Nephron (organoid): ENCODE results near the gene OR10H2.

Experiments used
- H3K27ac Mint-ChIP-seq, 3 experiments: 2 replicates each; pipeline ENCODE4 v1.8.0; 2020; ENCODE audit warnings: mixed read lengths in 3 of 3, mild to moderate bottlenecking in 2 of 3, moderate library complexity in 1 of 3
- H3K27me3 Mint-ChIP-seq: 2 replicates; pipeline ENCODE4 v1.8.0; 2021; ENCODE audit warnings: low read depth, mild to moderate bottlenecking, moderate library complexity, mixed read lengths
- H3K36me3 Mint-ChIP-seq: 2 replicates; pipeline ENCODE4 v1.8.0; 2020; ENCODE audit warnings: low read depth, mixed read lengths
- H3K4me1 Mint-ChIP-seq: 2 replicates; pipeline ENCODE4 v1.8.0; 2020; ENCODE audit warnings: mixed read lengths
- H3K4me3 Mint-ChIP-seq, 3 experiments: 2 replicates each; pipeline ENCODE4 v1.8.0; 2020; ENCODE audit warnings: mild to moderate bottlenecking in 3 of 3, mixed read lengths in 3 of 3, moderate library complexity in 2 of 3
- H3K9me3 Mint-ChIP-seq: 2 replicates; pipeline ENCODE4 v1.8.0; 2020; ENCODE audit warnings: mixed read lengths
- CTCF ChIP-seq, 3 experiments: fragments of 200-600 bp; sonication (generic); IDR thresholded peaks; one replicate each; pipeline ENCODE4 v1.5.0; 2021; ENCODE audit warnings: antibody characterized with exemption in 3 of 3; ENCODE audit not compliant: unreplicated experiment in 3 of 3

The OR10H2 gene

DNA sequence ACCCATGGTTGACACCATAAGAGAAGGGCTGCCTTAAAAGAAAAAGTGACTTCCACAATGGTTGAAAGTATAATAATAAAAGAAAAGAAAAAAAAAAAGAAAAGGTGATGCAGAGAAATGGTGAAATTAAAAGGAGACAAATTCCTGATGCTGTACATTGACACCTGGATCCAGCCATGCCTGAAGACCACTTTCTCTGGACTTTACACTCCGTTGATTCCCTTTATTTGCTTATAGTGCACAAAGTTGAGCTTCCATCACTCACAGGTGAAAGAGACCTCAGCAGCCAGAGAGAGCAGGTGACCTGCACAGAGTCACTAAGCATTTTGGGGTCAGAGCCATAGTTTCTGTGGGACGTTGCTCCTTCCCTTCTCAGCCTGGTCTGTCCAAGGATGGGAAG is 47.4 kb downstream of the OR10H2 start:
- Mint-ChIP-seq H3K27ac (no peak overlapping the region), H3K4me1 (no peaks in the 10 kb centered on the region), H3K4me3 (no peak overlapping the region), H3K27me3 (no peaks in the 10 kb centered on the region), H3K9me3 (peaks cover 61% of the 10 kb centered on the region), H3K36me3 (no peaks in the 10 kb centered on the region)
- TF ChIP-seq CTCF (IDR thresholded peaks at IDR 0.05; ENCODE audit: unreplicated experiment in 3 of 3) = no peak

DNA sequence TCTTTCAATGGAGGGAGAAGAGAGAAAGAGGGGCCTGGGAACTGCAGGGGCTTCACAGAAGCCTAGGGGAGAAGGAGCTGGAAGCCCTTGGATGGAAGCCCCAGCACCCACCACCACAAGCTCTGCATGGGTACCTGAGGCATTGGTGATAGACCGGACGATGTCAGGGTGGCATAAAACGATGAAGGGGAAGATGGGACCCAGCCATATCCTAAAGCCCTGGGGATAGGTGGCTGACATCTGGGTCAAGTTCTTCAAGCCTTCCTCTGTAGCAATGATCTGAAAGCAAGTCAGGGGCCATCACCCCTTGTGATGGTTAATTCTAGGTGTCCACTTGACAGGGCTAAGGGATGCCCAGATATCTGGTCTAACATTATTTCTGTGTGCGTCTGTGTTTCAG is 48.4 kb downstream of the OR10H2 start:
- no peak overlapping the region for H3K27ac Mint-ChIP-seq
- H3K9me3 Mint-ChIP-seq = peaks cover 60% of the 10 kb centered on the region
- H3K36me3 Mint-ChIP-seq = no peaks in the 10 kb centered on the region
- H3K27me3 Mint-ChIP-seq = no peaks in the 10 kb centered on the region
- H3K4me1 Mint-ChIP-seq = no peaks in the 10 kb centered on the region
- TF ChIP-seq CTCF (IDR thresholded peaks at IDR 0.05; ENCODE audit: unreplicated experiment in 3 of 3) = no peak
- H3K4me3 Mint-ChIP-seq = no peak overlapping the region

GRCh38 chr19:15776991-15777970 is 49.5 kb downstream of the OR10H2 start:
- Mint-ChIP-seq H3K36me3 (no peaks in the 10 kb centered on the region), H3K27ac (no peak overlapping the region), H3K4me1 (no peaks in the 10 kb centered on the region), H3K4me3 (no peak overlapping the region), H3K9me3 (peaks cover 57% of the 10 kb centered on the region), H3K27me3 (no peaks in the 10 kb centered on the region)
- no peak for TF ChIP-seq CTCF (IDR thresholded peaks at IDR 0.05; ENCODE audit: unreplicated experiment in 3 of 3)
